Breast epithelium (tissue), 4 donors: ENCODE measurements around the gene ROPN1L. TPM values are rescaled to one million over a fixed set of nuclear protein-coding genes. Genes with fewer than 3 reads are reported as not detected.

ENCODE experiments used
- DNase-seq, 2 donors: peaks; one replicate each; pipeline ENCODE4 v3.0.0-alpha.2; 2019; ENCODE audit warnings: low spot score in 2 of 2
- H3K27ac ChIP-seq, 2 donors: fragments of 200-600 bp; sonication (generic) in 1 of 2; one replicate each; pipeline ENCODE4 v1.5.1; 2016 to 2019; ENCODE audit warnings: mild to moderate bottlenecking in 1 of 2
- H3K27me3 ChIP-seq, 2 donors: fragments of 200-600 bp; sonication (generic) in 1 of 2; one replicate each; pipeline versions ENCODE4 v1.5.1 to v1.6.0; 2017 to 2019; ENCODE audit warnings: control low read depth in 1 of 2, mild to moderate bottlenecking in 1 of 2
- H3K36me3 ChIP-seq: fragments of 200-600 bp; one replicate; pipeline ENCODE4 v1.5.1; 2019
- H3K4me1 ChIP-seq, 2 donors: fragments of 200-600 bp; sonication (generic); one replicate each; pipeline ENCODE4 v1.5.1; 2016 to 2019; ENCODE audit warnings: control low read depth in 1 of 2
- H3K4me3 ChIP-seq, 3 donors: fragments of 200-600 bp; sonication (generic); 1 replicate in 2 of 3; 2 replicates in 1 of 3; pipeline ENCODE4 v1.5.1; 2016 to 2019; ENCODE audit warnings: mild to moderate bottlenecking in 3 of 3, moderate library complexity in 2 of 3
- H3K9me3 ChIP-seq, 2 donors: fragments of 200-600 bp; sonication (generic) in 1 of 2; one replicate each; pipeline ENCODE4 v1.5.1; 2016 to 2019; ENCODE audit warnings: control low read depth in 1 of 2
- POLR2A ChIP-seq: fragments of 450-650 bp; IDR thresholded peaks from one replicate; pipeline ENCODE4 v1.6.1; 2016; ENCODE audit warnings: antibody characterized with exemption, mild to moderate bottlenecking, moderate library complexity
- POLR2AphosphoS5 ChIP-seq, 3 donors: sonication (generic); formaldehyde crosslinking; IDR thresholded peaks; one replicate each; pipeline ENCODE4 v1.6.1; 2017; ENCODE audit warnings: antibody characterized with exemption in 3 of 3
- intact Hi-C: fragments of 100-400 bp; cut with DNase I; formaldehyde crosslinking; loops from one replicate; pipeline ENCODE4 v1.15.1; 2023; ENCODE audit warnings: low total_unique reads
- total RNA-seq, 3 donors: library from RNA; depleted of rRNA; stranded (reverse); fragments of >200 nt; gene quantifications; one replicate each; pipeline ENCODE4 v1.1.0, GENCODE V29; 2016
- TF ChIP-seq, protein P1 (sequence below), 3 donors: fragments of 450-650 bp; IDR thresholded peaks; one replicate each; pipeline ENCODE4 v1.5.1; 2016 to 2017; ENCODE audit warnings: antibody characterized with exemption in 3 of 3, mild to moderate bottlenecking in 3 of 3, moderate library complexity in 3 of 3

Gene ROPN1L
- total RNA-seq, 3 donors from 2014 or later: 0.29 to 2.9 (median 0.48) TPM

DNA sequence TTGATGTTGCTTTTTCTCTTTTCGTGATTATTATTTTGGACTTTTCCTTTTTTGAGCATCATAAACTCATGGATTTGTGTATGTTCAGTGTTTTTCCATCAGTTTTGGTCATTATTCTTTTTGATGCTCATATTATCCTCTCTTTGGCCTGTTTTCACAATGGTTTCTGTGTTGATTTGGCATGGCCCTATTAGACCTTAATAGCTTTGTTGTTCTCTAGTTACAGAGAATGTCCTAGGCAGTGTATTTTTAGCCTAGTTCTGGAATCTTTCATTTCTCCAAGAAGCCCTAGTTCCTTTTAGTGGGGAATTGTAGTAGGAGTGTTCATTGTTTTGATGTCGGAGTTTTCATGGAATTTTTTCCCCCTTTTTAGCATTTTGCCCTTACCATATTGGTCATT, 41.3 kb upstream of the ROPN1L start:
- H3K4me3 ChIP-seq: no peak overlapping the region
- intact Hi-C loops: no loop called here

DNA sequence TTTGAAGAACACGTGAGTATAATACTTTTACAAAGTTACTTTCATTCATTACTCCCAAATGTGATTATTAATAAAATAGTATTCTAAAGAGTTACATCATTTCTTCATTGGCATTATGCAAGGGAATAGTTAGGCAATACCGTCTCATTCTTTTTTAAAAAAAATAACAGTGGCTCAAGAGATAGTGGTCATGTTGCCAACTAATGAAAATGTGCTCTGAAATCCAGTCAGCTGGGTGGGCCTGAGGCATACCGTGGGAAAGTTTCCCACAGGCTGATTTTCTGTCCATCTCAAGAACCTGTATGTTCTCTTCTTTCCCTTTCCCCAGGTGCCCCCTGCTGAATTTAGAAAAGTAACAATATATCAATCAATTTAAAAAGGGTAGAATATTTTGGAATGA, 40.8 kb upstream of the ROPN1L start:
- Histone ChIP-seq H3K36me3 (no peaks in the 10 kb centered on the region), H3K27ac (no peak overlapping the region), H3K9me3 (no peaks in the 10 kb centered on the region), H3K4me1 (no peaks in the 10 kb centered on the region), H3K27me3 (no peaks in the 10 kb centered on the region), H3K4me3 (no peak overlapping the region)
- no peak for TF ChIP-seq POLR2AphosphoS5 (IDR thresholded peaks at IDR 0.05)
- TF ChIP-seq, protein P1, sequence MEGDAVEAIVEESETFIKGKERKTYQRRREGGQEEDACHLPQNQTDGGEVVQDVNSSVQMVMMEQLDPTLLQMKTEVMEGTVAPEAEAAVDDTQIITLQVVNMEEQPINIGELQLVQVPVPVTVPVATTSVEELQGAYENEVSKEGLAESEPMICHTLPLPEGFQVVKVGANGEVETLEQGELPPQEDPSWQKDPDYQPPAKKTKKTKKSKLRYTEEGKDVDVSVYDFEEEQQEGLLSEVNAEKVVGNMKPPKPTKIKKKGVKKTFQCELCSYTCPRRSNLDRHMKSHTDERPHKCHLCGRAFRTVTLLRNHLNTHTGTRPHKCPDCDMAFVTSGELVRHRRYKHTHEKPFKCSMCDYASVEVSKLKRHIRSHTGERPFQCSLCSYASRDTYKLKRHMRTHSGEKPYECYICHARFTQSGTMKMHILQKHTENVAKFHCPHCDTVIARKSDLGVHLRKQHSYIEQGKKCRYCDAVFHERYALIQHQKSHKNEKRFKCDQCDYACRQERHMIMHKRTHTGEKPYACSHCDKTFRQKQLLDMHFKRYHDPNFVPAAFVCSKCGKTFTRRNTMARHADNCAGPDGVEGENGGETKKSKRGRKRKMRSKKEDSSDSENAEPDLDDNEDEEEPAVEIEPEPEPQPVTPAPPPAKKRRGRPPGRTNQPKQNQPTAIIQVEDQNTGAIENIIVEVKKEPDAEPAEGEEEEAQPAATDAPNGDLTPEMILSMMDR (IDR thresholded peaks at IDR 0.05): no peak
- no peak for TF ChIP-seq POLR2A
- intact Hi-C loops: no loop called here
- no peak for DNase-seq

More for the DNA sequence above, 41.3 kb upstream of the ROPN1L start:
- Histone ChIP-seq H3K27me3 (no peaks in the 10 kb centered on the region), H3K27ac (no peak overlapping the region), H3K9me3 (no peaks in the 10 kb centered on the region), H3K36me3 (no peaks in the 10 kb centered on the region), H3K4me1 (no peaks in the 10 kb centered on the region)
- TF ChIP-seq POLR2AphosphoS5 (IDR thresholded peaks at IDR 0.05) (no peak), POLR2A (no peak)
- TF ChIP-seq, protein P1 (IDR thresholded peaks at IDR 0.05): no peak
- no peak for DNase-seq

DNA sequence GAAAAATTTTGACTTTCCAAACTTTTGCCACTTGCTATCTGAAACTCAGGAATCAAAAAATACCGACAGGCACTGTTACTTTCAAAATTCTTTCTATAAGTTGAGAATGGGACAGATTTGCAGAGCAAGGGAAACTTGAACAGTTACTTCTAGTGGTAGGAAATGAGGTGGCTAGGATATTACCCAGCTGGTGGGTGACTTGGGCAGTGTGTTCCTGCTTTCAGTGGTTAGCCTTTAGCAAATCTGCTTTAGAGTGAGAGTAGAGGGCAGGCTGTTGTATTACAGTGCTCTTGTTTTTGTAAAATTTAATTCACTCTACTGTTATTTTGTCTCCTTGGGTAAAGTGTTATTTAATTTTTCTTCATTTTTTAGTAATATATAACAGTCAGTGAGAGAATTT, 40.2 kb upstream of the ROPN1L start:
- H3K27me3 ChIP-seq: no peaks in the 10 kb centered on the region
- H3K27ac ChIP-seq: no peak overlapping the region
- TF ChIP-seq POLR2A: no peak
- no peak for TF ChIP-seq POLR2AphosphoS5 (IDR thresholded peaks at IDR 0.05)
- TF ChIP-seq, protein P1 (IDR thresholded peaks at IDR 0.05): no peak
- DNase-seq: no peak
- H3K9me3 ChIP-seq: no peaks in the 10 kb centered on the region
- intact Hi-C loops: no loop called here
- H3K4me3 ChIP-seq: no peak overlapping the region
- H3K4me1 ChIP-seq: no peaks in the 10 kb centered on the region
- H3K36me3 ChIP-seq: no peaks in the 10 kb centered on the region

DNA sequence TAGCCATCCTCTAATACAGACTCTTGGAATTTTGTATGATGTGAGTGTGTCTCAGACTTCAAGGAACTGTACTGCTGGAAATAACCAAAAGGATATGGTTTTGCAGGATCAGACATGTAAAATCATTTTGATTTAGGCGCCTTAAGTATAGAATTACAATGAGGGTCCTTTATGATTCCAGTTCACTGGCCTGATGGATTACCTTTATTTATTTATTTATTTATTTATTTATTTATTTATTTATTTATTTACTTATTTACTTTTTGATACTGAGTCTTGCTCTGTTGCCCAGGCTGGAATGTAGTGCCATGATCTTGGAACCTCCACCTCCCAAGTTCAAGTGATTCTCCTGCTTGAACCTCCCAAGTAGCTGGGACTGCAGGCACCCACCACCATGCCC, 37.9 kb upstream of the ROPN1L start:
- DNase-seq: no peak
- no peak overlapping the region for H3K4me3 ChIP-seq
- no peak for TF ChIP-seq POLR2A
- TF ChIP-seq, protein P1 (IDR thresholded peaks at IDR 0.05): no peak
- no peak for TF ChIP-seq POLR2AphosphoS5 (IDR thresholded peaks at IDR 0.05)
- no peaks in the 10 kb centered on the region for H3K9me3 ChIP-seq
- H3K27me3 ChIP-seq: no peaks in the 10 kb centered on the region
- no peaks in the 10 kb centered on the region for H3K36me3 ChIP-seq
- intact Hi-C loops: no loop called here
- no peaks in the 10 kb centered on the region for H3K4me1 ChIP-seq
- no peak overlapping the region for H3K27ac ChIP-seq

DNA sequence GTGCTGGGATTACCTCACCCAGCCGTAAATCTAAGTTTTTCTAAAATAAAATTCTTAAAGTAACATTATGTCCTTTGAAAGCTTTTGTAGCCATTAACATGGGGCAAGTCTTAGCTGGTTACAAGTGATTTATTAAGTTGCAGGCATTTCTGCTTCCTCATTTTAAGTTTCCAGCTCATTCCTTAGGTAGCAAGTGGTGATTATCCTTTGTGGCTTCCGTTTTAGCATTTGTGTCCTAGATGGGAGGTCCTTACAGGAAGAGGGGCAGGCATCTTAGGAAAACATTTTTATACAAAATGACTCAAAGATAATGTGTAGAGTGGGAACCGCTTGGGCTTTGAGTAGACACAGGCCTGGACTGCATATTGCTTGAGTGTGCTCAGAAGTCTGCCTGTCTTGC, 35.0 kb upstream of the ROPN1L start:
- H3K9me3 ChIP-seq: no peaks in the 10 kb centered on the region
- H3K4me1 ChIP-seq: no peaks in the 10 kb centered on the region
- TF ChIP-seq POLR2A: no peak
- no peak for TF ChIP-seq POLR2AphosphoS5 (IDR thresholded peaks at IDR 0.05)
- TF ChIP-seq, protein P1 (IDR thresholded peaks at IDR 0.05): no peak
- H3K36me3 ChIP-seq: no peaks in the 10 kb centered on the region
- H3K27ac ChIP-seq: no peak overlapping the region
- no peaks in the 10 kb centered on the region for H3K27me3 ChIP-seq
- no peak overlapping the region for H3K4me3 ChIP-seq
- intact Hi-C loops: no loop called here
- no peak for DNase-seq
